HEK293 (cell line): ENCODE measurements around the gene LDLRAD2.
A peak's percentile ranks its signal among the peaks of the same experiment; 100 is the strongest.

Source experiments
- PBX3 ChIP-seq: sonication (generic); formaldehyde crosslinking; IDR thresholded peaks from 2 replicates; pipeline ENCODE4 v1.8.1; 2022; ENCODE audit warnings: mild to moderate bottlenecking, moderate library complexity, missing genetic modification reagents
- REPIN1 ChIP-seq: fragments of 450-650 bp; formaldehyde crosslinking; IDR thresholded peaks from 2 replicates; pipeline ENCODE4 v1.5.1; 2017; ENCODE audit warnings: missing biosample characterization, missing genetic modification characterization, low read depth
- REST ChIP-seq: fragments of 450-650 bp; formaldehyde crosslinking; IDR thresholded peaks from 2 replicates; pipeline ENCODE4 v1.5.1; 2016; ENCODE audit warnings: missing biosample characterization, missing genetic modification characterization
- SCRT2 ChIP-seq: fragments of 450-650 bp; formaldehyde crosslinking; IDR thresholded peaks from 2 replicates; pipeline ENCODE4 v1.5.1; 2016; ENCODE audit warnings: missing biosample characterization, missing genetic modification characterization
- WT1 ChIP-seq: fragments of 450-650 bp; formaldehyde crosslinking; IDR thresholded peaks from 2 replicates; pipeline ENCODE4 v1.5.1; 2016; ENCODE audit warnings: missing biosample characterization, missing genetic modification characterization
- ZBTB20 ChIP-seq: fragments of 450-650 bp; formaldehyde crosslinking; IDR thresholded peaks from 2 replicates; pipeline ENCODE4 v1.5.1; 2016; ENCODE audit warnings: missing biosample characterization, missing genetic modification characterization
- ZFP41 ChIP-seq: fragments of 450-650 bp; formaldehyde crosslinking; IDR thresholded peaks from 2 replicates; pipeline ENCODE4 v1.5.1; 2016; ENCODE audit warnings: missing biosample characterization, missing genetic modification characterization, borderline replicate concordance
- ZIC2 ChIP-seq: fragments of 450-650 bp; formaldehyde crosslinking; IDR thresholded peaks from 2 replicates; pipeline ENCODE4 v1.5.1; 2016; ENCODE audit warnings: missing biosample characterization, missing genetic modification characterization
- ZNF112 ChIP-seq: fragments of 450-650 bp; formaldehyde crosslinking; IDR thresholded peaks from 2 replicates; pipeline ENCODE4 v1.5.0; 2017; ENCODE audit warnings: missing biosample characterization, missing genetic modification characterization
- ZNF114 ChIP-seq: fragments of 450-650 bp; formaldehyde crosslinking; IDR thresholded peaks from 2 replicates; pipeline ENCODE4 v1.5.0; 2017; ENCODE audit warnings: missing biosample characterization, missing genetic modification characterization
- ZNF121 ChIP-seq: fragments of 450-650 bp; formaldehyde crosslinking; IDR thresholded peaks from 2 replicates; pipeline ENCODE4 v1.5.1; 2016; ENCODE audit warnings: missing biosample characterization, missing genetic modification characterization
- ZNF169 ChIP-seq: fragments of 450-650 bp; formaldehyde crosslinking; IDR thresholded peaks from 2 replicates; pipeline ENCODE4 v1.5.1; 2016; ENCODE audit warnings: missing biosample characterization, missing genetic modification characterization
- ZNF211 ChIP-seq: fragments of 450-650 bp; formaldehyde crosslinking; IDR thresholded peaks from 2 replicates; pipeline ENCODE4 v1.5.1; 2016; ENCODE audit warnings: low read depth, missing biosample characterization, missing genetic modification characterization
- ZNF24 ChIP-seq: fragments of 450-650 bp; formaldehyde crosslinking; IDR thresholded peaks from 2 replicates; pipeline ENCODE4 v1.5.1; 2016; ENCODE audit warnings: missing biosample characterization, missing genetic modification characterization
- ZNF391 ChIP-seq: fragments of 450-650 bp; formaldehyde crosslinking; IDR thresholded peaks from 2 replicates; pipeline ENCODE4 v1.5.1; 2016; ENCODE audit warnings: low read depth, missing biosample characterization, missing genetic modification characterization, borderline replicate concordance
- ZNF510 ChIP-seq: fragments of 450-650 bp; formaldehyde crosslinking; IDR thresholded peaks from 2 replicates; pipeline ENCODE4 v1.5.1; 2018; ENCODE audit warnings: mild to moderate bottlenecking, missing genetic modification characterization, missing biosample characterization; ENCODE audit not compliant: insufficient replicate concordance
- ZNF549 ChIP-seq: fragments of 450-650 bp; IDR thresholded peaks from 2 replicates; pipeline ENCODE4 v1.5.1; 2018; ENCODE audit warnings: missing biosample characterization, missing genetic modification characterization, mild to moderate bottlenecking, inconsistent platforms, moderate library complexity
- ZNF610 ChIP-seq: fragments of 450-650 bp; formaldehyde crosslinking; IDR thresholded peaks from 2 replicates; pipeline ENCODE4 v1.5.1; 2016; ENCODE audit warnings: missing biosample characterization, missing genetic modification characterization, borderline replicate concordance
- ZNF692 ChIP-seq: fragments of 450-650 bp; formaldehyde crosslinking; IDR thresholded peaks from 2 replicates; pipeline ENCODE4 v1.5.1; 2016; ENCODE audit warnings: missing biosample characterization, missing genetic modification characterization
- TF ChIP-seq, protein P1 (sequence below): fragments of 450-650 bp; formaldehyde crosslinking; IDR thresholded peaks from 2 replicates; pipeline ENCODE4 v1.5.1; 2016; ENCODE audit warnings: missing biosample characterization, missing genetic modification characterization, borderline replicate concordance
- TF ChIP-seq, protein P2 (sequence below): fragments of 450-650 bp; formaldehyde crosslinking; IDR thresholded peaks from 2 replicates; pipeline ENCODE4 v1.5.1; 2016; ENCODE audit warnings: missing biosample characterization, missing genetic modification characterization
- TF ChIP-seq, protein P3 (sequence below): fragments of 450-650 bp; formaldehyde crosslinking; IDR thresholded peaks from 2 replicates; pipeline ENCODE4 v1.5.1; 2016; ENCODE audit warnings: missing biosample characterization, missing genetic modification characterization
- TF ChIP-seq, protein P4 (sequence below): fragments of 450-650 bp; formaldehyde crosslinking; IDR thresholded peaks from 2 replicates; pipeline ENCODE4 v1.5.1; 2016; ENCODE audit warnings: missing biosample characterization, missing genetic modification characterization

Gene LDLRAD2

DNA sequence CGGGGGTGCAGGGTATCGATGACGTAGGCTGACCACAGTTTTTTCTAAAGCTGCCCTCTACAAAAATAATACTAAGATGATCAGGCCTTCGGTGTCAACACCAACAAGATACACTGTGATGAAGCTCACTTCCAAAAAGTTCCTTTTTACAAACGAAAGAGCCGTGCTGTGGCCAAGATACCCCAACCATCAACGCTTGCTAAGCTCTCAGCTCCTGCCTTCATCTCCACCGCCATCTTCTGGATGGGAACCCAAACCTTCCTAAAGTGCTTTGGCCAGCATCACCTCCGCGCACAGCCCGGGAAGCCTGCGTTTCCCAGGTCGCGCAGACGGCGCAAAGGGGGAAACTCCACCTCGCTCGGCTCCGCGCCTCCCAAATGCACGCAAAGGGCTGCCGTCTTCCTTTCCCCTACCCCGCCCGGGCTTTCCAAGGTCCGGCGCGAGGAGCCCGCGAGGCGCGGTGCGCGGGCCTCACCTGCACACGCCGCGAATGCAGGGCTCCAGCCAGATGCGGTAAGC is 29.7 kb upstream of the LDLRAD2 start (continued):
- no peak for TF ChIP-seq ZNF610 (tag by site-specific recombination)
- TF ChIP-seq, protein P1, sequence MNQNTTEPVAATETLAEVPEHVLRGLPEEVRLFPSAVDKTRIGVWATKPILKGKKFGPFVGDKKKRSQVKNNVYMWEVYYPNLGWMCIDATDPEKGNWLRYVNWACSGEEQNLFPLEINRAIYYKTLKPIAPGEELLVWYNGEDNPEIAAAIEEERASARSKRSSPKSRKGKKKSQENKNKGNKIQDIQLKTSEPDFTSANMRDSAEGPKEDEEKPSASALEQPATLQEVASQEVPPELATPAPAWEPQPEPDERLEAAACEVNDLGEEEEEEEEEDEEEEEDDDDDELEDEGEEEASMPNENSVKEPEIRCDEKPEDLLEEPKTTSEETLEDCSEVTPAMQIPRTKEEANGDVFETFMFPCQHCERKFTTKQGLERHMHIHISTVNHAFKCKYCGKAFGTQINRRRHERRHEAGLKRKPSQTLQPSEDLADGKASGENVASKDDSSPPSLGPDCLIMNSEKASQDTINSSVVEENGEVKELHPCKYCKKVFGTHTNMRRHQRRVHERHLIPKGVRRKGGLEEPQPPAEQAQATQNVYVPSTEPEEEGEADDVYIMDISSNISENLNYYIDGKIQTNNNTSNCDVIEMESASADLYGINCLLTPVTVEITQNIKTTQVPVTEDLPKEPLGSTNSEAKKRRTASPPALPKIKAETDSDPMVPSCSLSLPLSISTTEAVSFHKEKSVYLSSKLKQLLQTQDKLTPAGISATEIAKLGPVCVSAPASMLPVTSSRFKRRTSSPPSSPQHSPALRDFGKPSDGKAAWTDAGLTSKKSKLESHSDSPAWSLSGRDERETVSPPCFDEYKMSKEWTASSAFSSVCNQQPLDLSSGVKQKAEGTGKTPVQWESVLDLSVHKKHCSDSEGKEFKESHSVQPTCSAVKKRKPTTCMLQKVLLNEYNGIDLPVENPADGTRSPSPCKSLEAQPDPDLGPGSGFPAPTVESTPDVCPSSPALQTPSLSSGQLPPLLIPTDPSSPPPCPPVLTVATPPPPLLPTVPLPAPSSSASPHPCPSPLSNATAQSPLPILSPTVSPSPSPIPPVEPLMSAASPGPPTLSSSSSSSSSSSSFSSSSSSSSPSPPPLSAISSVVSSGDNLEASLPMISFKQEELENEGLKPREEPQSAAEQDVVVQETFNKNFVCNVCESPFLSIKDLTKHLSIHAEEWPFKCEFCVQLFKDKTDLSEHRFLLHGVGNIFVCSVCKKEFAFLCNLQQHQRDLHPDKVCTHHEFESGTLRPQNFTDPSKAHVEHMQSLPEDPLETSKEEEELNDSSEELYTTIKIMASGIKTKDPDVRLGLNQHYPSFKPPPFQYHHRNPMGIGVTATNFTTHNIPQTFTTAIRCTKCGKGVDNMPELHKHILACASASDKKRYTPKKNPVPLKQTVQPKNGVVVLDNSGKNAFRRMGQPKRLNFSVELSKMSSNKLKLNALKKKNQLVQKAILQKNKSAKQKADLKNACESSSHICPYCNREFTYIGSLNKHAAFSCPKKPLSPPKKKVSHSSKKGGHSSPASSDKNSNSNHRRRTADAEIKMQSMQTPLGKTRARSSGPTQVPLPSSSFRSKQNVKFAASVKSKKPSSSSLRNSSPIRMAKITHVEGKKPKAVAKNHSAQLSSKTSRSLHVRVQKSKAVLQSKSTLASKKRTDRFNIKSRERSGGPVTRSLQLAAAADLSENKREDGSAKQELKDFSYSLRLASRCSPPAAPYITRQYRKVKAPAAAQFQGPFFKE: no peak
- TF ChIP-seq ZNF549 (tag by site-specific recombination): no peak
- no peak for TF ChIP-seq SCRT2 (tag by site-specific recombination)
- no peak for TF ChIP-seq ZFP41 (tag by site-specific recombination)
- no peak for TF ChIP-seq PBX3 (CRISPR knock-in tag)
- no peak; the same call in 1 of the 2 replicates for TF ChIP-seq ZNF692 (tag by site-specific recombination)
- TF ChIP-seq ZNF114: no peak
- TF ChIP-seq REPIN1 (tag by site-specific recombination): 0 out of 2 replicates have a peak, but pooled peaks have one; percentile 45
- TF ChIP-seq ZBTB20 (tag by site-specific recombination): peak; percentile 92
- TF ChIP-seq ZNF391: no peak
- TF ChIP-seq ZNF112: no peak
- TF ChIP-seq WT1 (tag by site-specific recombination): 0 out of 2 replicates have a peak, but pooled peaks have one; percentile 12
- TF ChIP-seq ZNF121 (tag by site-specific recombination): no peak
- TF ChIP-seq ZIC2 (tag by site-specific recombination): peak; percentile 13; the same call in 1 of the 2 replicates
- TF ChIP-seq ZNF169 (tag by site-specific recombination): no peak
- TF ChIP-seq, protein P2, sequence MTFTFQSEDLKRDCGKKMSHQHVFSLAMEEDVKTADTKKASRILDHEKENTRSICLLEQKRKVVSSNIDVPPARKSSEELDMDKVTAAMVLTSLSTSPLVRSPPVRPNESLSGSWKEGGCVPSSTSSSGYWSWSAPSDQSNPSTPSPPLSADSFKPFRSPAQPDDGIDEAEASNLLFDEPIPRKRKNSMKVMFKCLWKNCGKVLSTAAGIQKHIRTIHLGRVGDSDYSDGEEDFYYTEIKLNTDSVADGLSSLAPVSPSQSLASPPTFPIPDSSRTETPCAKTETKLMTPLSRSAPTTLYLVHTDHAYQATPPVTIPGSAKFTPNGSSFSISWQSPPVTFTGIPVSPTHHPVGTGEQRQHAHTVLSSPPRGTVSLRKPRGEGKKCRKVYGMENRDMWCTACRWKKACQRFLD (tag by site-specific recombination): no peak
- no peak for TF ChIP-seq ZNF510 (tag by site-specific recombination)
- TF ChIP-seq, protein P3, sequence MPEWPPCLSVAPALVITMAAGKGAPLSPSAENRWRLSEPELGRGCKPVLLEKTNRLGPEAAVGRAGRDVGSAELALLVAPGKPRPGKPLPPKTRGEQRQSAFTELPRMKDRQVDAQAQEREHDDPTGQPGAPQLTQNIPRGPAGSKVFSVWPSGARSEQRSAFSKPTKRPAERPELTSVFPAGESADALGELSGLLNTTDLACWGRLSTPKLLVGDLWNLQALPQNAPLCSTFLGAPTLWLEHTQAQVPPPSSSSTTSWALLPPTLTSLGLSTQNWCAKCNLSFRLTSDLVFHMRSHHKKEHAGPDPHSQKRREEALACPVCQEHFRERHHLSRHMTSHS (tag by site-specific recombination): no peak
- no peak for TF ChIP-seq ZNF211 (tag by site-specific recombination)
- TF ChIP-seq ZNF24 (tag by site-specific recombination): peak; percentile 44; the same call in 1 of the 2 replicates
- peak; percentile 13; the same call in 1 of the 2 replicates for TF ChIP-seq REST (tag by site-specific recombination)
- TF ChIP-seq, protein P4, sequence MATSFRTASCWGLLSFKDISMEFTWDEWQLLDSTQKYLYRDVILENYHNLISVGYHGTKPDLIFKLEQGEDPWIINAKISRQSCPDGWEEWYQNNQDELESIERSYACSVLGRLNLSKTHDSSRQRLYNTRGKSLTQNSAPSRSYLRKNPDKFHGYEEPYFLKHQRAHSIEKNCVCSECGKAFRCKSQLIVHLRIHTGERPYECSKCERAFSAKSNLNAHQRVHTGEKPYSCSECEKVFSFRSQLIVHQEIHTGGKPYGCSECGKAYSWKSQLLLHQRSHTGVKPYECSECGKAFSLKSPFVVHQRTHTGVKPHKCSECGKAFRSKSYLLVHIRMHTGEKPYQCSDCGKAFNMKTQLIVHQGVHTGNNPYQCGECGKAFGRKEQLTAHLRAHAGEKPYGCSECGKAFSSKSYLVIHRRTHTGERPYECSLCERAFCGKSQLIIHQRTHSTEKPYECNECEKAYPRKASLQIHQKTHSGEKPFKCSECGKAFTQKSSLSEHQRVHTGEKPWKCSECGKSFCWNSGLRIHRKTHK (tag by site-specific recombination): no peak
